Measurements from ENCODE around the gene IL1RAPL2. TPM values are rescaled to one million over a fixed set of nuclear protein-coding genes. Genes with fewer than 3 reads are reported as not detected.

The IL1RAPL2 gene
- total and polyA plus RNA-seq, 2 of the 4 experiments (the other 2 are of a cell fraction) = 0.03 TPM; not detected in 1

- POLR2A ChIA-PET (ENCODE audit: unreplicated experiment) = no interaction called here
- DNase-seq = no peak
- no peak overlapping the region for H2AK9ac ChIP-seq (replicated peaks; ENCODE audit: low read depth, low read length, poor library complexity)
- intact Hi-C loops (cut with micrococcal nuclease) = no loop called here
- H2AFZ ChIP-seq (replicated peaks; ENCODE audit: low read length, poor library complexity) = no peak overlapping the region
- peaks cover 6% of the 10 kb centered on the region for H3K9me3 ChIP-seq (ENCODE audit: control insufficient read depth, insufficient read depth, low read length)
- no CpG with 5 or more reads among the region's 3 CpGs for WGBS, 2 experiments (ENCODE audit: extremely low coverage in 2 of 2, insufficient read length in 1 of 2)
- CTCF ChIA-PET = no interaction called here
- H4K91ac ChIP-seq (ENCODE audit: insufficient read depth, low read depth, low read length) = no peak overlapping the region
- no peak overlapping the region for H2AK5ac ChIP-seq (ENCODE audit: low read depth, low read length)
- H2BK20ac ChIP-seq (ENCODE audit: low read depth, low read length) = no peak overlapping the region
- H3K79me1 ChIP-seq (ENCODE audit: low read depth in 1 of 2, low read length in 2 of 2) = no peaks in the 10 kb centered on the region
- no peak overlapping the region for H3K27ac ChIP-seq (ENCODE audit: insufficient read depth, low read length)
- H3K56ac ChIP-seq (ENCODE audit: extremely low read depth, insufficient read depth, low read length) = no peak overlapping the region
- H3K4me3 ChIP-seq (ENCODE audit: insufficient read depth, low read depth, low read length) = no peak overlapping the region
- H4K8ac ChIP-seq (ENCODE audit: low read depth in 2 of 2, low read length in 2 of 2) = no peak overlapping the region
- BruUV-seq (replicated peaks) = no TSS peak
- ATAC-seq (ENCODE audit: low read depth) = no peak
- H3K23ac ChIP-seq (ENCODE audit: low read depth, low read length) = no peak overlapping the region
- no peaks in the 10 kb centered on the region for H3K9me1 ChIP-seq (ENCODE audit: insufficient read depth, low read length)
- H4K5ac ChIP-seq (ENCODE audit: low read depth, low read length) = no peak overlapping the region
- H3K9ac ChIP-seq (ENCODE audit: low read depth, low read length) = no peak overlapping the region
- in situ Hi-C loops (cut with MboI; ENCODE audit: low sequenced_read_pairs) = no loop called here
- TF ChIP-seq RFX5 (IDR thresholded peaks at IDR 0.05; ENCODE audit: low read depth, low read length) = no peak
- no peak for TF ChIP-seq NFE2L2 (IDR thresholded peaks at IDR 0.05; ENCODE audit: low read depth, low read length)
- TF ChIP-seq POLR2A (IDR thresholded peaks at IDR 0.05; ENCODE audit: low read depth, low read length) = no peak
- TF ChIP-seq FOS (IDR thresholded peaks at IDR 0.05; ENCODE audit: low read depth, low read length) = no peak
- no peak for TF ChIP-seq RCOR1 (IDR thresholded peaks at IDR 0.05; ENCODE audit: insufficient replicate concordance, low read length)
- TF ChIP-seq MXI1 (IDR thresholded peaks at IDR 0.05; ENCODE audit: borderline replicate concordance, low read depth, low read length) = no peak
- TF ChIP-seq MAZ (IDR thresholded peaks at IDR 0.05; ENCODE audit: borderline replicate concordance, low read depth, low read length) = no peak
- no peak for TF ChIP-seq RAD21 (IDR thresholded peaks at IDR 0.05; ENCODE audit: low read length)
- TF ChIP-seq SMC3 (IDR thresholded peaks at IDR 0.05; ENCODE audit: low read depth, low read length) = no peak
- TF ChIP-seq CHD1 (IDR thresholded peaks at IDR 0.05; ENCODE audit: low read depth, low read length) = no peak
- TF ChIP-seq, protein P1, sequence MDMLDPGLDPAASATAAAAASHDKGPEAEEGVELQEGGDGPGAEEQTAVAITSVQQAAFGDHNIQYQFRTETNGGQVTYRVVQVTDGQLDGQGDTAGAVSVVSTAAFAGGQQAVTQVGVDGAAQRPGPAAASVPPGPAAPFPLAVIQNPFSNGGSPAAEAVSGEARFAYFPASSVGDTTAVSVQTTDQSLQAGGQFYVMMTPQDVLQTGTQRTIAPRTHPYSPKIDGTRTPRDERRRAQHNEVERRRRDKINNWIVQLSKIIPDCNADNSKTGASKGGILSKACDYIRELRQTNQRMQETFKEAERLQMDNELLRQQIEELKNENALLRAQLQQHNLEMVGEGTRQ (IDR thresholded peaks at IDR 0.05; ENCODE audit: low read depth, low read length) = no peak
- TF ChIP-seq, protein P2, sequence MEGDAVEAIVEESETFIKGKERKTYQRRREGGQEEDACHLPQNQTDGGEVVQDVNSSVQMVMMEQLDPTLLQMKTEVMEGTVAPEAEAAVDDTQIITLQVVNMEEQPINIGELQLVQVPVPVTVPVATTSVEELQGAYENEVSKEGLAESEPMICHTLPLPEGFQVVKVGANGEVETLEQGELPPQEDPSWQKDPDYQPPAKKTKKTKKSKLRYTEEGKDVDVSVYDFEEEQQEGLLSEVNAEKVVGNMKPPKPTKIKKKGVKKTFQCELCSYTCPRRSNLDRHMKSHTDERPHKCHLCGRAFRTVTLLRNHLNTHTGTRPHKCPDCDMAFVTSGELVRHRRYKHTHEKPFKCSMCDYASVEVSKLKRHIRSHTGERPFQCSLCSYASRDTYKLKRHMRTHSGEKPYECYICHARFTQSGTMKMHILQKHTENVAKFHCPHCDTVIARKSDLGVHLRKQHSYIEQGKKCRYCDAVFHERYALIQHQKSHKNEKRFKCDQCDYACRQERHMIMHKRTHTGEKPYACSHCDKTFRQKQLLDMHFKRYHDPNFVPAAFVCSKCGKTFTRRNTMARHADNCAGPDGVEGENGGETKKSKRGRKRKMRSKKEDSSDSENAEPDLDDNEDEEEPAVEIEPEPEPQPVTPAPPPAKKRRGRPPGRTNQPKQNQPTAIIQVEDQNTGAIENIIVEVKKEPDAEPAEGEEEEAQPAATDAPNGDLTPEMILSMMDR (conservative IDR thresholded peaks at IDR 0.05; ENCODE audit: low read depth, low read length) = no peak
- no peak for TF ChIP-seq BHLHE40 (IDR thresholded peaks at IDR 0.05; ENCODE audit: low read depth, low read length)
- TF ChIP-seq MAFK (IDR thresholded peaks at IDR 0.05; ENCODE audit: low read depth, low read length) = no peak
- TF ChIP-seq, protein P3, sequence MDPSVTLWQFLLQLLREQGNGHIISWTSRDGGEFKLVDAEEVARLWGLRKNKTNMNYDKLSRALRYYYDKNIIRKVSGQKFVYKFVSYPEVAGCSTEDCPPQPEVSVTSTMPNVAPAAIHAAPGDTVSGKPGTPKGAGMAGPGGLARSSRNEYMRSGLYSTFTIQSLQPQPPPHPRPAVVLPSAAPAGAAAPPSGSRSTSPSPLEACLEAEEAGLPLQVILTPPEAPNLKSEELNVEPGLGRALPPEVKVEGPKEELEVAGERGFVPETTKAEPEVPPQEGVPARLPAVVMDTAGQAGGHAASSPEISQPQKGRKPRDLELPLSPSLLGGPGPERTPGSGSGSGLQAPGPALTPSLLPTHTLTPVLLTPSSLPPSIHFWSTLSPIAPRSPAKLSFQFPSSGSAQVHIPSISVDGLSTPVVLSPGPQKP (IDR thresholded peaks at IDR 0.05; ENCODE audit: borderline replicate concordance, low read depth, low read length) = no peak
- no peak for TF ChIP-seq CEBPB (IDR thresholded peaks at IDR 0.05; ENCODE audit: low read depth, low read length)
- dilution Hi-C loops (cut with HindIII; ENCODE audit: low sequenced_read_pairs, unreplicated experiment) = no loop called here
- H3K18ac ChIP-seq (ENCODE audit: low read depth, low read length) = no peak overlapping the region
- no peak overlapping the region for H2BK15ac ChIP-seq (ENCODE audit: low read depth, low read length)
- H2BK5ac ChIP-seq (ENCODE audit: low read depth, low read length, poor library complexity, severe bottlenecking) = no peak overlapping the region
- H3K14ac ChIP-seq (replicated peaks; ENCODE audit: low read depth, low read length) = no peak overlapping the region
- no peak overlapping the region for H2BK120ac ChIP-seq (ENCODE audit: low read depth, low read length)
- no peaks in the 10 kb centered on the region for H4K20me1 ChIP-seq (ENCODE audit: insufficient read depth, low read length)
- no peak overlapping the region for H3K4ac ChIP-seq (ENCODE audit: low read depth, low read length)
- H3K36me3 ChIP-seq (ENCODE audit: control insufficient read depth, insufficient read depth, low read length) = no peaks in the 10 kb centered on the region
- H3K4me1 ChIP-seq (ENCODE audit: control insufficient read depth, insufficient read depth, low read length) = no peaks in the 10 kb centered on the region
- no peak overlapping the region for H3K4me2 ChIP-seq (ENCODE audit: low read depth, low read length)
- no peaks in the 10 kb centered on the region for H3K27me3 ChIP-seq (ENCODE audit: control insufficient read depth, insufficient read depth, low read length)
These were observed 655.4 kb downstream of the IL1RAPL2 start for GRCh38 chrX:105221374-105221773.
